ENCODE results near the gene BARX2. TPM values are rescaled to one million over a fixed set of nuclear protein-coding genes. Genes with fewer than 3 reads are reported as not detected.

Gene BARX2
- total RNA-seq, 4 donors from 2014 or later = 1.00 to 9.2 (median 6.3) TPM

DNA sequence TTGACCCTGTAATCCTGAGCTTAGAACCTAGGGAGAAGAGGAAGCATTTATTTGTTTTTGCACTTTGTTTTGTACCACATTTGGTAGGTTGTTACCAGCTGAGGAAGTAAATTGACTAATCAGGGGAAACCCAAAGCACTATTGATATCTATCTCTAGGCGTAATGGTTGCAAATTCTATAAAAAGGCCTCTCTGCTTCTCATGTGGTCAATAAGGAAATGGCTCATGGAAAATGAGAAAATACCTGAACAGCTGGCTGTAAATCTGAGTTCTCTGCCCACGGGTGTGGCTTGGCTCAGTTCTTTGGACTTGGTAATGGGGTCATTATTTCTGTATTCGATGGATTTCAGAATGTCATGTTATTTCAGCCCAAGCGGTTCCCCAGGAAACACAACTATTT, 42.4 kb downstream of the BARX2 start:
- 34 to 59% methylated on average over 2 to 4 of the region's 4 CpGs for WGBS, 2 donors (ENCODE audit: low coverage in 1 of 2)
- H3K36me3 ChIP-seq = no peaks in the 10 kb centered on the region
- TF ChIP-seq POLR2A (IDR thresholded peaks at IDR 0.05) (no peak), EP300 (IDR thresholded peaks at IDR 0.05; ENCODE audit: low read depth) (no peak), POLR2AphosphoS5 (IDR thresholded peaks at IDR 0.05) (no peak)
- TF ChIP-seq, protein P1, sequence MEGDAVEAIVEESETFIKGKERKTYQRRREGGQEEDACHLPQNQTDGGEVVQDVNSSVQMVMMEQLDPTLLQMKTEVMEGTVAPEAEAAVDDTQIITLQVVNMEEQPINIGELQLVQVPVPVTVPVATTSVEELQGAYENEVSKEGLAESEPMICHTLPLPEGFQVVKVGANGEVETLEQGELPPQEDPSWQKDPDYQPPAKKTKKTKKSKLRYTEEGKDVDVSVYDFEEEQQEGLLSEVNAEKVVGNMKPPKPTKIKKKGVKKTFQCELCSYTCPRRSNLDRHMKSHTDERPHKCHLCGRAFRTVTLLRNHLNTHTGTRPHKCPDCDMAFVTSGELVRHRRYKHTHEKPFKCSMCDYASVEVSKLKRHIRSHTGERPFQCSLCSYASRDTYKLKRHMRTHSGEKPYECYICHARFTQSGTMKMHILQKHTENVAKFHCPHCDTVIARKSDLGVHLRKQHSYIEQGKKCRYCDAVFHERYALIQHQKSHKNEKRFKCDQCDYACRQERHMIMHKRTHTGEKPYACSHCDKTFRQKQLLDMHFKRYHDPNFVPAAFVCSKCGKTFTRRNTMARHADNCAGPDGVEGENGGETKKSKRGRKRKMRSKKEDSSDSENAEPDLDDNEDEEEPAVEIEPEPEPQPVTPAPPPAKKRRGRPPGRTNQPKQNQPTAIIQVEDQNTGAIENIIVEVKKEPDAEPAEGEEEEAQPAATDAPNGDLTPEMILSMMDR (IDR thresholded peaks at IDR 0.05) = no peak
- H3K27me3 ChIP-seq = no peaks in the 10 kb centered on the region
- intact Hi-C loops (cut with DNase I; ENCODE audit: low total_unique reads) (no loop called here), in situ Hi-C loops (cut with MboI; ENCODE audit: low pct_ligation_motif_present in 1 of 4, low pct_unique_long_range_greater_than_20kb in 1 of 4, low sequenced_read_pairs in 3 of 4) (no loop called here)
- peaks cover 5 to 60% (median 30%) of the 10 kb centered on the region in 4 donors for H3K4me1 ChIP-seq
- H3K4me3 ChIP-seq = no peak overlapping the region
- H3K9me3 ChIP-seq = no peaks in the 10 kb centered on the region
- peak; percentile 42 for DNase-seq
- H3K27ac ChIP-seq = peak overlapping the region; percentile 69 to 74 (median 71)

DNA sequence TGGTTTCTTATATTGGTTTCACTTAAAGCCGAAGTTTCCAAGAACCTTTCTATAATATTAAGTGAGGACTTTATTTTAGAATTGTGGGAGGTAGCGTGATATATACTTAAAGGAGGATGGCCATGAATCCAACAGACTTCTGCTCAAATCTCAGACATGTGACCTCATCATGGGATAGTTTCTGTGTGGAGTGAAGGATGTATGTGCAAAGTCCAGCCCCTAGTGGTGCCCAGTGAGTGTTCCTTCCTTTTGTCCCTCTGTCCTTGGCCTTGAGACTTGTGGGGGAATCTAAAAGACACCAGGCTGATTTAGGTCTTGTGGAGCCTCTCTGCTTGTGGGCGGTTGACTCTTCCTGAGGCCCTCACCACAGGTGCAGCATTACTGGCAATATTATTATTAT, 43.7 kb downstream of the BARX2 start:
- Histone ChIP-seq H3K4me3 (no peak overlapping the region), H3K27ac (no peak overlapping the region), H3K9me3 (no peaks in the 10 kb centered on the region), H3K36me3 (no peaks in the 10 kb centered on the region), H3K27me3 (no peaks in the 10 kb centered on the region), H3K4me1 (peaks cover 5 to 49% (median 24%) of the 10 kb centered on the region in 4 donors)
- 91 to 98% methylated on average over 3 of the region's 3 CpGs for WGBS, 2 donors (ENCODE audit: low coverage in 1 of 2)
- no peak for TF ChIP-seq POLR2A (IDR thresholded peaks at IDR 0.05)
- no peak for TF ChIP-seq POLR2AphosphoS5 (IDR thresholded peaks at IDR 0.05)
- no peak for TF ChIP-seq EP300 (IDR thresholded peaks at IDR 0.05; ENCODE audit: low read depth)
- TF ChIP-seq, protein P1 (IDR thresholded peaks at IDR 0.05) = no peak
- intact Hi-C loops (cut with DNase I; ENCODE audit: low total_unique reads) (no loop called here), in situ Hi-C loops (cut with MboI; ENCODE audit: low pct_ligation_motif_present in 1 of 4, low pct_unique_long_range_greater_than_20kb in 1 of 4, low sequenced_read_pairs in 3 of 4) (no loop called here)
- no peak for DNase-seq

DNA sequence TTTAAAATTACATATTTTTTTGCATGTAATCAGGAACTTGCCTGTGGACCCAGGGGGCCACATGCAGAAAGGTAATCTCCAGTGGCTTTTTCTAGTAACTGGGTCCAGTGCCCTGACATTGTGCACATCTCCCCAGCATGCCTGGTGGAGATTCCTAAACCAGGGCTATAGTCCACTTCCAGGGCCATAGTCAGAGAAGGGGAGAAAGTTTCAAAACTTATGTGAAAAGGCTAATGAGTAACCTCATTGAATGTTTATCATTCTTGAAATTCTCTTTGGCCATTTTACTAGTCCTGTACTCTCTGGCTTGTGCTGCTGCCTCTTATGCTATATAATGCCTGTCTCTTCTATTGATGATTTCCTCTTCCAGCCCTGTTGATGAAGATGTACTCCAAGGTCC, 47.8 kb downstream of the BARX2 start:
- H3K9me3 ChIP-seq = no peaks in the 10 kb centered on the region
- TF ChIP-seq POLR2A (IDR thresholded peaks at IDR 0.05) = no peak
- TF ChIP-seq POLR2AphosphoS5 (IDR thresholded peaks at IDR 0.05) = no peak
- TF ChIP-seq EP300 (IDR thresholded peaks at IDR 0.05; ENCODE audit: low read depth) = no peak
- TF ChIP-seq, protein P1 (IDR thresholded peaks at IDR 0.05) = no peak
- no peak overlapping the region for H3K4me3 ChIP-seq
- in situ Hi-C loops (cut with MboI; ENCODE audit: low pct_ligation_motif_present in 1 of 4, low pct_unique_long_range_greater_than_20kb in 1 of 4, low sequenced_read_pairs in 3 of 4) (no loop called here), intact Hi-C loops (cut with DNase I; ENCODE audit: low total_unique reads) (no loop called here)
- H3K27ac ChIP-seq = no peak overlapping the region
- no peaks in the 10 kb centered on the region for H3K27me3 ChIP-seq
- no peaks in the 10 kb centered on the region for H3K36me3 ChIP-seq
- H3K4me1 ChIP-seq = peaks cover 0 to 27% (median 12%) of the 10 kb centered on the region in 4 donors
- no peak for DNase-seq

DNA sequence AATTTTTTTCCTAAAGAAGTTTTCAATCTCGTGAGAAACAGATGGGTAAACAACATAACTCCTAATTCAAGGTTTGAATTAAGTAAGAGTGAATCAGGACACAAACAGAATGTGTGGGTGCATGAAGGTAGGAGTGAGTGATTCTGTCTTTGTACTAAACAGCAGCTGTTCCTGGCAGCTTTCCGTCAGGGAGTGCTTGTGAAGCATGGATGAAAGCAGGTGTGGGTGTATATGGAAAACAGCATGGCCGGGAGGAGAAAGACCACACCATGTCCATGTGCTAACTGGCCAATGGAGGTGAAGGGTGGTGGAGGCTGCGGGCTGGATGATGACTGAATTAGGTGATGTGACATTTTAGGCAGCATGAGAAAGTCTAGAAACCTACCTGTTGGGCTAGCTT, 49.6 kb downstream of the BARX2 start:
- Histone ChIP-seq H3K4me3 (no peak overlapping the region), H3K9me3 (no peaks in the 10 kb centered on the region), H3K36me3 (no peaks in the 10 kb centered on the region), H3K4me1 (peaks cover 0 to 22% (median 10%) of the 10 kb centered on the region in 4 donors), H3K27ac (no peak overlapping the region), H3K27me3 (no peaks in the 10 kb centered on the region)
- WGBS, 2 donors (ENCODE audit: low coverage in 1 of 2) = 74 to 76% methylated on average over 3 to 4 of the region's 4 CpGs
- intact Hi-C loops (cut with DNase I; ENCODE audit: low total_unique reads) = no loop called here
- no peak for DNase-seq
- in situ Hi-C loops (cut with MboI; ENCODE audit: low pct_ligation_motif_present in 1 of 4, low pct_unique_long_range_greater_than_20kb in 1 of 4, low sequenced_read_pairs in 3 of 4) = no loop called here
- TF ChIP-seq POLR2A (IDR thresholded peaks at IDR 0.05) = no peak
- TF ChIP-seq, protein P1 (IDR thresholded peaks at IDR 0.05) = no peak
- TF ChIP-seq EP300 (IDR thresholded peaks at IDR 0.05; ENCODE audit: low read depth) = no peak
- no peak for TF ChIP-seq POLR2AphosphoS5 (IDR thresholded peaks at IDR 0.05)
